Osteocyte (in vitro differentiated cells): ENCODE results near the gene LRRC17. TPM values are rescaled to one million over a fixed set of nuclear protein-coding genes. Genes with fewer than 3 reads are reported as not detected.

Experiments used
- DNase-seq: peaks from one replicate; pipeline ENCODE4 v3.0.0; 2021; ENCODE audit warnings: mixed read lengths; ENCODE audit not compliant: unreplicated experiment; ENCODE audit errors: extremely low spot score
- H3K27ac Mint-ChIP-seq: one replicate; pipeline ENCODE4 v1.8.0; 2021; ENCODE audit warnings: mild to moderate bottlenecking, mixed read lengths; ENCODE audit not compliant: unreplicated experiment
- H3K27me3 Mint-ChIP-seq: one replicate; pipeline ENCODE4 v1.8.0; 2021; ENCODE audit warnings: mixed read lengths; ENCODE audit not compliant: unreplicated experiment
- H3K36me3 Mint-ChIP-seq: one replicate; pipeline ENCODE4 v1.8.0; 2021; ENCODE audit warnings: mixed read lengths; ENCODE audit not compliant: unreplicated experiment
- H3K4me1 Mint-ChIP-seq: one replicate; pipeline ENCODE4 v1.8.0; 2021; ENCODE audit warnings: mixed read lengths; ENCODE audit not compliant: unreplicated experiment
- H3K4me3 Mint-ChIP-seq: one replicate; pipeline ENCODE4 v1.8.0; 2021; ENCODE audit warnings: mild to moderate bottlenecking, moderate library complexity, mixed read lengths; ENCODE audit not compliant: unreplicated experiment
- H3K9me3 Mint-ChIP-seq: one replicate; pipeline ENCODE4 v1.8.0; 2021; ENCODE audit warnings: mixed read lengths; ENCODE audit not compliant: unreplicated experiment
- CTCF ChIP-seq: fragments of 200-600 bp; sonication (generic); IDR thresholded peaks from 2 replicates; pipeline ENCODE4 v1.5.0; 2021; ENCODE audit warnings: antibody characterized with exemption, mild to moderate bottlenecking, moderate library complexity
- total RNA-seq: library from RNA; stranded (reverse); gene quantifications from 2 replicates; pipeline ENCODE4 v1.2.1, GENCODE V29; 2021

The LRRC17 gene
- total RNA-seq, 1 donor from 2014 or later, result 12.4 TPM

GRCh38 chr7:102991540-102992214 lies 78.9 kb downstream of the LRRC17 start:
- H3K9me3 Mint-ChIP-seq, result no peaks in the 10 kb centered on the region
- H3K4me3 Mint-ChIP-seq, result no peak overlapping the region
- no peak overlapping the region for H3K27ac Mint-ChIP-seq
- no peak for TF ChIP-seq CTCF
- H3K27me3 Mint-ChIP-seq, result no peaks in the 10 kb centered on the region
- peaks cover 2% of the 10 kb centered on the region for H3K4me1 Mint-ChIP-seq
- H3K36me3 Mint-ChIP-seq, result no peaks in the 10 kb centered on the region
- no peak for DNase-seq

GRCh38 chr7:102992509-102992937 lies 79.7 kb downstream of the LRRC17 start:
- Mint-ChIP-seq H3K36me3 (no peaks in the 10 kb centered on the region), H3K4me3 (no peak overlapping the region), H3K9me3 (peaks cover 3% of the 10 kb centered on the region), H3K4me1 (peaks cover 2% of the 10 kb centered on the region), H3K27ac (no peak overlapping the region), H3K27me3 (no peaks in the 10 kb centered on the region)
- TF ChIP-seq CTCF, result no peak
- no peak for DNase-seq

GRCh38 chr7:102992938-102993717 lies 80.3 kb downstream of the LRRC17 start:
- DNase-seq, result no peak
- Mint-ChIP-seq H3K9me3 (peaks cover 4% of the 10 kb centered on the region), H3K36me3 (no peaks in the 10 kb centered on the region), H3K4me1 (peaks cover 2% of the 10 kb centered on the region), H3K27me3 (no peaks in the 10 kb centered on the region), H3K4me3 (no peak overlapping the region), H3K27ac (no peak overlapping the region)
- no peak for TF ChIP-seq CTCF

- peaks cover 4% of the 10 kb centered on the region for H3K9me3 Mint-ChIP-seq
- TF ChIP-seq CTCF, result no peak
- DNase-seq, result no peak
- no peak overlapping the region for H3K27ac Mint-ChIP-seq
- no peak overlapping the region for H3K4me3 Mint-ChIP-seq
- no peaks in the 10 kb centered on the region for H3K4me1 Mint-ChIP-seq
- no peaks in the 10 kb centered on the region for H3K36me3 Mint-ChIP-seq
- H3K27me3 Mint-ChIP-seq, result no peaks in the 10 kb centered on the region
These were observed 80.9 kb downstream of the LRRC17 start for GRCh38 chr7:102993718-102994029.

- no peak for DNase-seq
- Mint-ChIP-seq H3K36me3 (no peaks in the 10 kb centered on the region), H3K9me3 (peaks cover 5% of the 10 kb centered on the region), H3K4me3 (no peak overlapping the region), H3K27me3 (no peaks in the 10 kb centered on the region), H3K27ac (no peak overlapping the region), H3K4me1 (no peaks in the 10 kb centered on the region)
- no peak for TF ChIP-seq CTCF
These were observed 81.8 kb downstream of the LRRC17 start for GRCh38 chr7:102994567-102994966.
